OCI-LY1 (cell line): Measurements from ENCODE around the gene ZNF799.

Experiments used
- EZH2 ChIP-seq: fragments of 200-600 bp; sonication (generic), shearing (Covaris generic); IDR thresholded peaks from 2 replicates; pipeline ENCODE4 v1.8.0; 2017; ENCODE audit warnings: borderline replicate concordance, mixed run types, mild to moderate bottlenecking, antibody characterized with exemption, low read length, moderate library complexity, mixed read lengths
- TF ChIP-seq, protein P1 (sequence below): fragments of 200-600 bp; sonication (generic), shearing (Covaris generic); IDR thresholded peaks from 2 replicates; pipeline ENCODE4 v1.5.1; 2017; ENCODE audit warnings: mild to moderate bottlenecking, antibody characterized with exemption, low read length, moderate library complexity, mixed read lengths

DNA sequence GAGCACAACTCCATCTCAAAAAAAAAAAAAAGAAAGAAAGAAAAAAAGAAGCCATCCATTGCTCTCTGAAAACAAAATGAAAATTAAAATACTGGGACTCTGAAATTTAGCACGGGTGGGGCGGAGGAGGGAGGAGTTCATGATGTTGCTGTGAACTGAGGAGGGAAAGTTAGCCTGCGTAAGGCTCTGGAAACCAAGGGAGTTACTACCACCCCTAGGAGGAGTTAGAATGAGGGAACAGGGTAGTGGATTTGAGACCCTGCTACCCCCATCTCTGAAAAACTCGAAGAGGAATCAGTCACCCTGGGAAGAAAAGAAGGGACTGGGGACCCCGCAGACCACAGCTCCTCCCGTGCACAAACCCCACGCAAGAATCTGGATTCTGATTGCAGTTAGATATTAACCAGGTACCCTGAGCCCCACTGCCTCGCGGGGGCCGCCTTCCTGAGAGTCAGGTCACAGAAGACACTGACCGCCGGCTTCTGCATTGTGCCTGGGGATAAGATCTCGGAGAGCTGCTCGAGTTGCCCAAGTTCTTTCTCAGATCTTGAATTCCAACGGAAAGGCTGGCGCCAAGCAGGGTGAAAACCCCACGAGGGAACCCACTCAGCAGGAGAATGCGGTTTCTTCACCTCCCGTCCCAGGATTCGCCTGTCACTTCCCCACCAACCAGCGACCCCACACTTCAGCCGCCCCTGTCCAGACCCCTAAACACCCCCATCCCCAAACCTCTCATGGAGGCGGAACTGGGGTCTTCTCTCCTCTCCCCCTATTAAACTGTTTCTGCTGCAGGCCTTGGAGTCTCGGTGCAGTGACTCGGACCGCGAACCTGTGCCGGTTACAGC is 36.5 kb downstream of the ZNF799 start:
- TF ChIP-seq, protein P1, sequence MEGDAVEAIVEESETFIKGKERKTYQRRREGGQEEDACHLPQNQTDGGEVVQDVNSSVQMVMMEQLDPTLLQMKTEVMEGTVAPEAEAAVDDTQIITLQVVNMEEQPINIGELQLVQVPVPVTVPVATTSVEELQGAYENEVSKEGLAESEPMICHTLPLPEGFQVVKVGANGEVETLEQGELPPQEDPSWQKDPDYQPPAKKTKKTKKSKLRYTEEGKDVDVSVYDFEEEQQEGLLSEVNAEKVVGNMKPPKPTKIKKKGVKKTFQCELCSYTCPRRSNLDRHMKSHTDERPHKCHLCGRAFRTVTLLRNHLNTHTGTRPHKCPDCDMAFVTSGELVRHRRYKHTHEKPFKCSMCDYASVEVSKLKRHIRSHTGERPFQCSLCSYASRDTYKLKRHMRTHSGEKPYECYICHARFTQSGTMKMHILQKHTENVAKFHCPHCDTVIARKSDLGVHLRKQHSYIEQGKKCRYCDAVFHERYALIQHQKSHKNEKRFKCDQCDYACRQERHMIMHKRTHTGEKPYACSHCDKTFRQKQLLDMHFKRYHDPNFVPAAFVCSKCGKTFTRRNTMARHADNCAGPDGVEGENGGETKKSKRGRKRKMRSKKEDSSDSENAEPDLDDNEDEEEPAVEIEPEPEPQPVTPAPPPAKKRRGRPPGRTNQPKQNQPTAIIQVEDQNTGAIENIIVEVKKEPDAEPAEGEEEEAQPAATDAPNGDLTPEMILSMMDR, result no peak
- no peak for TF ChIP-seq EZH2
